ENCODE measurements around the gene OR2C3. TPM values are rescaled to one million over a fixed set of nuclear protein-coding genes. Genes with fewer than 3 reads are reported as not detected.

OR2C3 gene
- total and polyA plus RNA-seq, 2 of the 13 experiments (the other 11 are each of a cell fraction or from before 2014, with no cell fraction given): not detected

DNA sequence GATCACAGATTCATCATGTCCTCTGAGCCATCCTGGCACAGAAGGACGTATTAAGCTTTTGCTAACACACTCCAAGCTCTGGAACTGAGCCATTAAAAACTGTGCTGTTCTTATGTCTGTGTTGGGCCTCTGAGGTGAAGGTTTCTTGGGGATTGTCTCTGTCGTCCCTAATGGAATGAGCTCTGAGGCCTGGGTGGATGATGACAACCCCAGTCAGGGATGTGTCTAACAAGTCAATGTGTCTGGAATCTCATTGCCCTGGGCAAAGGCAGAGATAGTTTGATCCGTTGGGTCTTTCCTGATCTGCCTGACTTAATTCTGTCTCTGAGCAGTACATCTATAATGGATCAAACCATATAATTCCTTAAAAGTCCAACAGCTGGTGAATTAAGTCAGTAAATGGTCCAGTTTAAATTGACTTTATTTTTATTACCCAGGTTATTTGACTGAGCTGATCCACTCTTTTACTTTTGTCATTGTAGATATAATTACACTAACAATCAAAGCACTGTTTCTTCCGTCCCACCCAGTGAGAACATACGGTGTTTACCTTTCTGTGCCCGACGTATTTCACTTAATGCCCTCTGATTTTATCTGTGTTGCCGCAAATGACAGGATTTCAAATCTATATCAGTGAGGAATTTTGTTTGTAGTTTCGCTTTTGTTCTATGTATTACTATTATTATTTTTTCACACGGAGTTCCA, 39.5 kb downstream of the OR2C3 start (continued):
- TF ChIP-seq, protein P1, sequence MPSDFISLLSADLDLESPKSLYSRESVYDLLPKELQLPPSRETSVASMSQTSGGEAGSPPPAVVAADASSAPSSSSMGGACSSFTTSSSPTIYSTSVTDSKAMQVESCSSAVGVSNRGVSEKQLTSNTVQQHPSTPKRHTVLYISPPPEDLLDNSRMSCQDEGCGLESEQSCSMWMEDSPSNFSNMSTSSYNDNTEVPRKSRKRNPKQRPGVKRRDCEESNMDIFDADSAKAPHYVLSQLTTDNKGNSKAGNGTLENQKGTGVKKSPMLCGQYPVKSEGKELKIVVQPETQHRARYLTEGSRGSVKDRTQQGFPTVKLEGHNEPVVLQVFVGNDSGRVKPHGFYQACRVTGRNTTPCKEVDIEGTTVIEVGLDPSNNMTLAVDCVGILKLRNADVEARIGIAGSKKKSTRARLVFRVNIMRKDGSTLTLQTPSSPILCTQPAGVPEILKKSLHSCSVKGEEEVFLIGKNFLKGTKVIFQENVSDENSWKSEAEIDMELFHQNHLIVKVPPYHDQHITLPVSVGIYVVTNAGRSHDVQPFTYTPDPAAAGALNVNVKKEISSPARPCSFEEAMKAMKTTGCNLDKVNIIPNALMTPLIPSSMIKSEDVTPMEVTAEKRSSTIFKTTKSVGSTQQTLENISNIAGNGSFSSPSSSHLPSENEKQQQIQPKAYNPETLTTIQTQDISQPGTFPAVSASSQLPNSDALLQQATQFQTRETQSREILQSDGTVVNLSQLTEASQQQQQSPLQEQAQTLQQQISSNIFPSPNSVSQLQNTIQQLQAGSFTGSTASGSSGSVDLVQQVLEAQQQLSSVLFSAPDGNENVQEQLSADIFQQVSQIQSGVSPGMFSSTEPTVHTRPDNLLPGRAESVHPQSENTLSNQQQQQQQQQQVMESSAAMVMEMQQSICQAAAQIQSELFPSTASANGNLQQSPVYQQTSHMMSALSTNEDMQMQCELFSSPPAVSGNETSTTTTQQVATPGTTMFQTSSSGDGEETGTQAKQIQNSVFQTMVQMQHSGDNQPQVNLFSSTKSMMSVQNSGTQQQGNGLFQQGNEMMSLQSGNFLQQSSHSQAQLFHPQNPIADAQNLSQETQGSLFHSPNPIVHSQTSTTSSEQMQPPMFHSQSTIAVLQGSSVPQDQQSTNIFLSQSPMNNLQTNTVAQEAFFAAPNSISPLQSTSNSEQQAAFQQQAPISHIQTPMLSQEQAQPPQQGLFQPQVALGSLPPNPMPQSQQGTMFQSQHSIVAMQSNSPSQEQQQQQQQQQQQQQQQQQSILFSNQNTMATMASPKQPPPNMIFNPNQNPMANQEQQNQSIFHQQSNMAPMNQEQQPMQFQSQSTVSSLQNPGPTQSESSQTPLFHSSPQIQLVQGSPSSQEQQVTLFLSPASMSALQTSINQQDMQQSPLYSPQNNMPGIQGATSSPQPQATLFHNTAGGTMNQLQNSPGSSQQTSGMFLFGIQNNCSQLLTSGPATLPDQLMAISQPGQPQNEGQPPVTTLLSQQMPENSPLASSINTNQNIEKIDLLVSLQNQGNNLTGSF (CRISPR knock-in tag; IDR thresholded peaks at IDR 0.05): no peak
- TF ChIP-seq, protein P2, sequence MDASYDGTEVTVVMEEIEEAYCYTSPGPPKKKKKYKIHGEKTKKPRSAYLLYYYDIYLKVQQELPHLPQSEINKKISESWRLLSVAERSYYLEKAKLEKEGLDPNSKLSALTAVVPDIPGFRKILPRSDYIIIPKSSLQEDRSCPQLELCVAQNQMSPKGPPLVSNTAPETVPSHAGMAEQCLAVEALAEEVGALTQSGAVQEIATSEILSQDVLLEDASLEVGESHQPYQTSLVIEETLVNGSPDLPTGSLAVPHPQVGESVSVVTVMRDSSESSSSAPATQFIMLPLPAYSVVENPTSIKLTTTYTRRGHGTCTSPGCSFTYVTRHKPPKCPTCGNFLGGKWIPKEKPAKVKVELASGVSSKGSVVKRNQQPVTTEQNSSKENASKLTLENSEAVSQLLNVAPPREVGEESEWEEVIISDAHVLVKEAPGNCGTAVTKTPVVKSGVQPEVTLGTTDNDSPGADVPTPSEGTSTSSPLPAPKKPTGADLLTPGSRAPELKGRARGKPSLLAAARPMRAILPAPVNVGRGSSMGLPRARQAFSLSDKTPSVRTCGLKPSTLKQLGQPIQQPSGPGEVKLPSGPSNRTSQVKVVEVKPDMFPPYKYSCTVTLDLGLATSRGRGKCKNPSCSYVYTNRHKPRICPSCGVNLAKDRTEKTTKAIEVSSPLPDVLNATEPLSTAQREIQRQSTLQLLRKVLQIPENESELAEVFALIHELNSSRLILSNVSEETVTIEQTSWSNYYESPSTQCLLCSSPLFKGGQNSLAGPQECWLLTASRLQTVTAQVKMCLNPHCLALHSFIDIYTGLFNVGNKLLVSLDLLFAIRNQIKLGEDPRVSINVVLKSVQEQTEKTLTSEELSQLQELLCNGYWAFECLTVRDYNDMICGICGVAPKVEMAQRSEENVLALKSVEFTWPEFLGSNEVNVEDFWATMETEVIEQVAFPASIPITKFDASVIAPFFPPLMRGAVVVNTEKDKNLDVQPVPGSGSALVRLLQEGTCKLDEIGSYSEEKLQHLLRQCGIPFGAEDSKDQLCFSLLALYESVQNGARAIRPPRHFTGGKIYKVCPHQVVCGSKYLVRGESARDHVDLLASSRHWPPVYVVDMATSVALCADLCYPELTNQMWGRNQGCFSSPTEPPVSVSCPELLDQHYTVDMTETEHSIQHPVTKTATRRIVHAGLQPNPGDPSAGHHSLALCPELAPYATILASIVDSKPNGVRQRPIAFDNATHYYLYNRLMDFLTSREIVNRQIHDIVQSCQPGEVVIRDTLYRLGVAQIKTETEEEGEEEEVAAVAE (CRISPR knock-in tag; IDR thresholded peaks at IDR 0.05; ENCODE audit: borderline replicate concordance): no peak
- TF ChIP-seq HMG20B (CRISPR knock-in tag; conservative IDR thresholded peaks at IDR 0.05): no peak
- TF ChIP-seq ZNF234 (CRISPR knock-in tag; conservative IDR thresholded peaks at IDR 0.05): no peak
- TF ChIP-seq ZNF530 (CRISPR knock-in tag; IDR thresholded peaks at IDR 0.05; ENCODE audit: low read depth): no peak

Data from HepG2 (cell line).